Glutamatergic neuron (in vitro differentiated cells): ENCODE data around the gene RTL10. TPM values are rescaled to one million over a fixed set of nuclear protein-coding genes. Genes with fewer than 3 reads are reported as not detected.

Experiments used
- DNase-seq: peaks from one replicate; pipeline ENCODE4 v3.0.0; 2022
- H3K27ac Mint-ChIP-seq: one replicate; pipeline ENCODE4 v1.8.0; 2020; ENCODE audit warnings: mild to moderate bottlenecking, mixed read lengths, inconsistent platforms; ENCODE audit not compliant: unreplicated experiment
- H3K27me3 Mint-ChIP-seq: one replicate; pipeline ENCODE4 v1.8.0; 2020; ENCODE audit warnings: mild to moderate bottlenecking, moderate library complexity, mixed read lengths, inconsistent platforms; ENCODE audit not compliant: unreplicated experiment
- H3K36me3 Mint-ChIP-seq: one replicate; pipeline ENCODE4 v1.8.0; 2020; ENCODE audit warnings: mild to moderate bottlenecking, mixed read lengths, inconsistent platforms; ENCODE audit not compliant: unreplicated experiment
- H3K4me1 Mint-ChIP-seq: one replicate; pipeline ENCODE4 v1.8.0; 2020; ENCODE audit warnings: mild to moderate bottlenecking, low read depth, mixed read lengths, inconsistent platforms; ENCODE audit not compliant: unreplicated experiment
- H3K4me3 Mint-ChIP-seq: one replicate; pipeline ENCODE4 v1.8.0; 2020; ENCODE audit warnings: mild to moderate bottlenecking, mixed read lengths, inconsistent platforms; ENCODE audit not compliant: unreplicated experiment
- H3K9me3 Mint-ChIP-seq: one replicate; pipeline ENCODE4 v1.8.0; 2020; ENCODE audit warnings: mild to moderate bottlenecking, moderate library complexity, mixed read lengths, inconsistent platforms; ENCODE audit not compliant: unreplicated experiment
- total RNA-seq: library from RNA; stranded (reverse); fragmentation: NEBNext Ultra II Directional; extraction: Animal tissue kit (Norgen Biotek cat#: 25700); gene quantifications from one replicate; pipeline ENCODE4 v1.2.1, GENCODE V29; 2021; ENCODE audit not compliant: unreplicated experiment
- TF ChIP-seq, protein P1 (sequence below): fragments of 200-600 bp; sonication (generic); IDR thresholded peaks from one replicate; pipeline ENCODE4 v1.5.0; 2021; ENCODE audit not compliant: partially characterized antibody, unreplicated experiment

Gene RTL10
- total RNA-seq, 1 donor from 2014 or later: 12.1 TPM

DNA sequence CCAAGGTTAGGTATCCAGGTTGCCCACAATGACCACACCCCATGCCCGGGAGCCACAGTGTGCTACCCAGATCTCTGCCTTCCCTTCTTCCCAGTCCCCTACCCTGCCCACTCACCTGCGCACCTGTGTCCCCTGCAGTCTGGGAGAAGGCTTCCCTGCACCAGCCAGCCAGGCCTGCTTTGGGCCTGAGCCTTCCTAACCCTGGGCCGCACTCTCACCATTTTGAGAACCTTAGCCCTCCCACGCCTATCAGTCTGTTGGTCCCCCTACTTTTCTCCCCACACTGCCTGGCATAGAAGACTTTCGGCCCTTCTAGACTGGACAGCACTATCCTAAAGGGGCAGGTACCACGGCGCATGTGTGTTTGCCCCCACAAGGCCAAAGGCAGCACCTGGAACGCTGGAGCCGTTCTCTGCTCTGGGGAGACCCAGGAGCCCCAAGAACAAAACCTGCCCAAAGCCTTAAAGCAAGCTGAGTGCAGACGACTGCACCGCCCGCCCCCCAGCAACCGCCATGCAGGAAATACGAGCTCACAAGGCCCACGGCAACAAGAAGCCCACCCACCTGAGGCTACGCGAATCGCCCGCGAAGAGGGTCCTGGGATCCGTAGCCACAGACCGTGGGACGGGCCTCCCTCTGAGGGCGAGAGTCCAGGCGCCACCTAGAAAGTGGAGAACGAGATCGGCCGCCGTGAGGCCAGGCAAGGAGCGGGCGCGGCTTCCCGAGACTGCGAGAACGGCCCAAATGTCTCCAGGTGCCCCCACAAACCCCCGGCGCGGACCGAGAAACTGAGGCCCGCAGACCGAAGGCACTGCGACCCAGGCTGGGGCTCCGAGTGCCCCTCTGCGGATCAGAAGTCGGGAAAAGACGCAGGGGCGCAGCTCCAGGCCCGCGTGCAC lies 546 bp downstream of the RTL10 start:
- Mint-ChIP-seq H3K27me3 (peaks cover 13% of the 10 kb centered on the region), H3K9me3 (peaks cover 6% of the 10 kb centered on the region), H3K27ac (peak overlapping the region; percentile 23), H3K4me3 (peak overlapping the region; percentile 93), H3K4me1 (peaks cover 17% of the 10 kb centered on the region), H3K36me3 (no peaks in the 10 kb centered on the region)
- TF ChIP-seq, protein P1, sequence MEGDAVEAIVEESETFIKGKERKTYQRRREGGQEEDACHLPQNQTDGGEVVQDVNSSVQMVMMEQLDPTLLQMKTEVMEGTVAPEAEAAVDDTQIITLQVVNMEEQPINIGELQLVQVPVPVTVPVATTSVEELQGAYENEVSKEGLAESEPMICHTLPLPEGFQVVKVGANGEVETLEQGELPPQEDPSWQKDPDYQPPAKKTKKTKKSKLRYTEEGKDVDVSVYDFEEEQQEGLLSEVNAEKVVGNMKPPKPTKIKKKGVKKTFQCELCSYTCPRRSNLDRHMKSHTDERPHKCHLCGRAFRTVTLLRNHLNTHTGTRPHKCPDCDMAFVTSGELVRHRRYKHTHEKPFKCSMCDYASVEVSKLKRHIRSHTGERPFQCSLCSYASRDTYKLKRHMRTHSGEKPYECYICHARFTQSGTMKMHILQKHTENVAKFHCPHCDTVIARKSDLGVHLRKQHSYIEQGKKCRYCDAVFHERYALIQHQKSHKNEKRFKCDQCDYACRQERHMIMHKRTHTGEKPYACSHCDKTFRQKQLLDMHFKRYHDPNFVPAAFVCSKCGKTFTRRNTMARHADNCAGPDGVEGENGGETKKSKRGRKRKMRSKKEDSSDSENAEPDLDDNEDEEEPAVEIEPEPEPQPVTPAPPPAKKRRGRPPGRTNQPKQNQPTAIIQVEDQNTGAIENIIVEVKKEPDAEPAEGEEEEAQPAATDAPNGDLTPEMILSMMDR: no peak
- DNase-seq: peak; percentile 18

DNA sequence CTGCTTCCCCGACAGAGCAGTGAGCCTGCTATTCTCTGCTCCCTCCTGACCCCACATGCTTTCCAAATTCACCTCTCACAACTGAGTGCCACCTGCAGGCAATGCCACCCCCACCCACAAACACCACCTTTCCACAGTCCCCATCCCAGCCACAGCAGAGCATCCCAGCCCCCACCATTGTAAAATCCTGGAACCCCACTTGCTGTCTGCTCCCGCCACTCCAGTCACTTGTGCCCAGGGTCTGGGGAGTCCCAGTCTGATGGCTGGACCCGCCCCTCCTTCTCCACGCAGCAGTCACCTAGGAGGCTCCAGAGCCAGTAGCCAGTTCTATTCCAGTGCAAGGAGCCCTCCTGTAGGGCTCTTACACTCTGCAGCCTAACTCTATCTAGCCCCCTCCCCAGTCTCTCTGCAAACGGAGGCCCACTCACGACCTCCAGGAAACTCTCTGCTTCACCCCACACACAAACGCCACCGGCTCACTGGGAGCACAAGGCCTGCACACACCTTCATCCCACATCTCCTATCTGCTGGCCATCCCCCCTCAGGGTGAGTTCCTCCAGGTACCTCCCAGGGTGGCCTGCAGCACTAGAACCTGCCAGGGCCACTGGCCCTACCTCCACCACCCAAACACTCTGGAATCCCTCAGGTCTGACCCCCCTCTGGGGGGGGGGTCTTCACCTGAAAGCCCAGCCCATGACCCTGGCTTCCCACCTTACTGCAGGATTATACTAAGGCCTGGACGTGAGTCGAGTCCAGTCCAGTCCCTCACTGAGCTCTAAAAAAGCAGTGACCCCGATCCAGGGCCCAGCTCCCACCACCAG lies 1.4 kb downstream of the RTL10 start:
- TF ChIP-seq, protein P1: no peak
- Mint-ChIP-seq H3K27me3 (peaks cover 13% of the 10 kb centered on the region), H3K36me3 (no peaks in the 10 kb centered on the region), H3K4me1 (peaks cover 18% of the 10 kb centered on the region), H3K27ac (no peak overlapping the region), H3K9me3 (peaks cover 8% of the 10 kb centered on the region), H3K4me3 (peak overlapping the region; percentile 93)
- DNase-seq: peak; percentile 15

DNA sequence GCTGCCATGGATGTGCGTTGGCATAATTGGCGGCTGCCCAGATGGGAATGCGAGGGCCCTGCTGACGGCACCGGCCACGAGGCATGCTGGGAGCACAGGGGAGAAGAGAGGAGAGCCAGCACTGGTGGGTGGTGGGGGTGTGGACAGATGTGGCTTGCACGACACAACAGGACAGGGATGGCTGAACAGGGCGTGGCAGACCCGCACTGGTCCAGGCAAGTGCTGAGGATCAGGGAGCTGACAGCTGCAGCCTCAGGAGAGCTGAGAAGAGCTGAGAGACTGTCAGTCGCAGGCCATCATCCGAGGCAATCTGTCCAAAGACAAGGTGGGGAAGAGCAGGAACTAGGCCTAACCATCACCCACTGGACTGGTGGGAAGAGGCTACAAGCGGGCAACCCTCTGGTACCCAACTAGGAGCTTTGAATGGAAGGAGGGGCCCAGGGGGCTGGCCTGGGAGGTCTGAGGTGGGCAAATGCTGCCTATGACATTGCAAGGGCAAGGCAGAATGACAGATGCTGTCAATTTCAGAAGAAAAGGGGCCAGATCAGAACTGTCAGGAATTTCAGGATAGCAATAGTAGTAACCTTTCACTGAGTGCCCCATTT lies 2.4 kb downstream of the RTL10 start:
- H3K4me1 Mint-ChIP-seq: peaks cover 18% of the 10 kb centered on the region
- peaks cover 8% of the 10 kb centered on the region for H3K9me3 Mint-ChIP-seq
- H3K4me3 Mint-ChIP-seq: peak overlapping the region; percentile 93
- TF ChIP-seq, protein P1: no peak
- H3K27me3 Mint-ChIP-seq: peaks cover 13% of the 10 kb centered on the region
- peak; percentile 17 for DNase-seq
- peak overlapping the region; percentile 3 for H3K27ac Mint-ChIP-seq
- H3K36me3 Mint-ChIP-seq: no peaks in the 10 kb centered on the region

DNA sequence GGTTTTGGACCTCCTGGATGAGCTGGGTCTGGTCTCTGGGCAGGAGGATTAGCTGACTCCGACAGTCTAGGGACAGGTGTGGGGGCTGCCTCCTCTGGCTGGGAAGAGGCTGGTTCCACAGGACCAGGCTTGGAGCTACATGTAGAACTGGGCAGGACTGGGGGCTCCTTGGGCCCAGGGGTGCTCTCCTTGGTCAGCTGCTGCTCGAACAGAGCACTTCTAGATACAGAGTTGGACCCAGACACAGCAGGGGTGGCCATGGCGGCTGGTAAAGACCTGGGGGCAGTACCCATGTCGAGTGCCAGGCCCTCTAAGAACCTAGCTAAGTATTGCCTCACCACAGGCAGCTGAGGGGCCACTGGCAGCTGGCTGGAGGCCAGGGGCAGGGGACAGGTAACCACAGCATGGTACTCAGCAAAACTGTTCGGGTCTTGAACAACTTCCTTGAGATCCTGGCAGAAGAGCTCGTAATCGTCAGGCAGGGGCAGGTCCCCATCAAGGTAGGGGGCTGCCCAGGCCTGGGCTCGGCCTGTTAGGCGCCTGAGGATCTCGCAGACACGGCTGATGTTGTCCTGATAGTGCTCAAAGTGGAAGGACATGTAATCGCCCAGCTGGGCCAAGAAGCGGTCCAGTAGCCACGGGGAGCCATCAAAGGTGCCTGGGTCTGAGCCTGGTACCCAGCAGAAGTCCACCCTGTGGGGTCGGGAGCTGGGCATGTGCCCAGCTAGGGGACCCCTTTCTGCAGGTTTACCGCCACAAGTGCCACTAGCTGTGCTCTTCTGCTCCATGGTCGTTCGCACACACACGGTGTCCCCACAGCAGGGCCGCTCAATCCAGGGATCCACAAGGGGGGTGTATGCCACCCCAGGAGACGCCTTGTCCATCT lies 3.1 kb downstream of the RTL10 start:
- H3K27ac Mint-ChIP-seq: peak overlapping the region; percentile 3
- peaks cover 8% of the 10 kb centered on the region for H3K9me3 Mint-ChIP-seq
- peaks cover 13% of the 10 kb centered on the region for H3K27me3 Mint-ChIP-seq
- peaks cover 18% of the 10 kb centered on the region for H3K4me1 Mint-ChIP-seq
- H3K4me3 Mint-ChIP-seq: no peak overlapping the region
- no peaks in the 10 kb centered on the region for H3K36me3 Mint-ChIP-seq
- TF ChIP-seq, protein P1: no peak
- DNase-seq: no peak
